Tibial artery (tissue), 4 donors: ENCODE results near the gene FHL3.
"Not testable (repeated sequence)": the region's sequence is repeated elsewhere in the genome, so short reads cannot be mapped to it uniquely, and the experiment has no call there.

Source experiments
- DNase-seq, 2 donors: peaks; one replicate each; pipeline ENCODE4 v3.0.0-alpha.2; 2019
- H3K27ac ChIP-seq, 2 donors: fragments of 200-600 bp; sonication (generic) in 1 of 2; 1 replicate in 1 of 2; 2 replicates in 1 of 2; pipeline ENCODE4 v1.5.1; 2018 to 2019; ENCODE audit warnings: mild to moderate bottlenecking in 1 of 2
- H3K27me3 ChIP-seq, 2 donors: fragments of 200-600 bp; sonication (generic) in 1 of 2; one replicate each; pipeline versions ENCODE4 v1.5.1 to v1.6.0; 2016 to 2019
- H3K36me3 ChIP-seq, 3 donors: fragments of 200-600 bp; sonication (generic) in 2 of 3; one replicate each; pipeline ENCODE4 v1.5.1; 2016 to 2019; ENCODE audit warnings: mild to moderate bottlenecking in 2 of 3
- H3K4me1 ChIP-seq, 4 donors: fragments of 200-600 bp; sonication (generic) in 2 of 4; 1 replicate in 3 of 4; 2 replicates in 1 of 4; pipeline ENCODE4 v1.5.1; 2016 to 2019
- H3K4me3 ChIP-seq, 2 donors: fragments of 200-600 bp; sonication (generic) in 1 of 2; 1 replicate in 1 of 2; 2 replicates in 1 of 2; pipeline ENCODE4 v1.5.1; 2018 to 2019; ENCODE audit warnings: mild to moderate bottlenecking in 2 of 2
- H3K9me3 ChIP-seq, 3 donors: fragments of 200-600 bp; sonication (generic) in 1 of 3; one replicate each; pipeline ENCODE4 v1.5.1; 2016 to 2019
- intact Hi-C: fragments of 100-400 bp; cut with DNase I; formaldehyde crosslinking; loops from one replicate; pipeline ENCODE4 v1.15.0; 2023; ENCODE audit warnings: low total_unique reads
- TF ChIP-seq, protein P1 (sequence below), 2 experiments: fragments of 200-600 bp in 1 of 2; fragments of 450-650 bp in 1 of 2; IDR thresholded peaks; one replicate each; pipeline ENCODE4 v1.5.1; 2017 to 2019; ENCODE audit warnings: antibody characterized with exemption in 2 of 2, mild to moderate bottlenecking in 1 of 2, moderate library complexity in 1 of 2

The FHL3 gene

DNA sequence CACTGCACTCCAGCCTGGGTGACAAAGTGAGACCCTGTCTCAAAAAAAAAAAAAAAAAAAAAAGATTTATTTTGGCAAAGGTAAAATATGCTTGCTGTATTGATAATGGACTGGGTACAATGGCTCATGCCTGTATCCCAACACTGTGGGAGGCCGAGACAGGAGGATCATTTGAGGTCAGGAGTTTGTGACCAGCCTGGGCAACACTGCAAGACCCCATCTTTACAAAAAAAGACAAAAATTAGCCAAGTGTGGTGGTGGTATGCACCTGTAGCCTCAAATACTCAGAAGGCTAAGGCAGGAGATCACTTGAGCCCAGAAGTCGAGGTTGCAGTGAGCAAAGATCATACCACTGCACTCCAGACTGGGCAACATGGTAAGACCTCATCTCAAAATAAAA, 21.8 kb downstream of the FHL3 start:
- intact Hi-C loops, result no loop called here
- H3K4me3 ChIP-seq, result no peak overlapping the region
- no peak for DNase-seq
- no peaks in the 10 kb centered on the region for H3K27me3 ChIP-seq
- no peaks in the 10 kb centered on the region for H3K9me3 ChIP-seq
- TF ChIP-seq, protein P1, sequence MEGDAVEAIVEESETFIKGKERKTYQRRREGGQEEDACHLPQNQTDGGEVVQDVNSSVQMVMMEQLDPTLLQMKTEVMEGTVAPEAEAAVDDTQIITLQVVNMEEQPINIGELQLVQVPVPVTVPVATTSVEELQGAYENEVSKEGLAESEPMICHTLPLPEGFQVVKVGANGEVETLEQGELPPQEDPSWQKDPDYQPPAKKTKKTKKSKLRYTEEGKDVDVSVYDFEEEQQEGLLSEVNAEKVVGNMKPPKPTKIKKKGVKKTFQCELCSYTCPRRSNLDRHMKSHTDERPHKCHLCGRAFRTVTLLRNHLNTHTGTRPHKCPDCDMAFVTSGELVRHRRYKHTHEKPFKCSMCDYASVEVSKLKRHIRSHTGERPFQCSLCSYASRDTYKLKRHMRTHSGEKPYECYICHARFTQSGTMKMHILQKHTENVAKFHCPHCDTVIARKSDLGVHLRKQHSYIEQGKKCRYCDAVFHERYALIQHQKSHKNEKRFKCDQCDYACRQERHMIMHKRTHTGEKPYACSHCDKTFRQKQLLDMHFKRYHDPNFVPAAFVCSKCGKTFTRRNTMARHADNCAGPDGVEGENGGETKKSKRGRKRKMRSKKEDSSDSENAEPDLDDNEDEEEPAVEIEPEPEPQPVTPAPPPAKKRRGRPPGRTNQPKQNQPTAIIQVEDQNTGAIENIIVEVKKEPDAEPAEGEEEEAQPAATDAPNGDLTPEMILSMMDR (IDR thresholded peaks at IDR 0.05), result no peak
- peaks cover 83 to 91% (median 86%) of the 10 kb centered on the region in 3 donors for H3K36me3 ChIP-seq
- no peak overlapping the region for H3K27ac ChIP-seq
- H3K4me1 ChIP-seq, result peaks cover 0 to 9% (median 3%) of the 10 kb centered on the region in 4 donors

DNA sequence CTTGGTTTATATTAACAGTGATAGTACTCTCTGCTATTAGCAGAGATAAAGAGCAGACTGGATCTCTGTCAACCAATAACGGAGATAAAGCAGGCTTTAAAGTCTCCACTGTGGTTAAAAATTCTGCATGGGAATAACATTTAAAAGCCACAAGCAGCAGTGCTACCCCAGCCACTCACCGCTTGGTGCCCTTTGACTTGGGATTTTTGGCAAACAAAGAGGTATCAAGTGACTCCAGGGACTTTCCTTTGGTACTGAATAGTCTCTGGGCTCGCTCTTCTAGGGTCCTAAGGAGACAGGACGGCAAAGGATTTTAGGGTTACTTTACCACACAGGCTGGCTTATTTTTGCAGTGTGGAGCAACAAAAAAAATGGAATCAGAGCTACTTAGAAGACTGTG, 26.8 kb downstream of the FHL3 start:
- Histone ChIP-seq H3K27me3 (no peaks in the 10 kb centered on the region), H3K36me3 (peaks cover 85 to 100% (median 94%) of the 10 kb centered on the region in 3 donors), H3K4me1 (no peaks in the 10 kb centered on the region), H3K27ac (no peak overlapping the region), H3K4me3 (no peak overlapping the region), H3K9me3 (no peaks in the 10 kb centered on the region)
- TF ChIP-seq, protein P1 (IDR thresholded peaks at IDR 0.05), result no peak
- intact Hi-C loops, result loop anchor here (10.0 kb wide), 1 partner anchor 94 kb away; no protein-coding TSS in a partner anchor
- no peak for DNase-seq

DNA sequence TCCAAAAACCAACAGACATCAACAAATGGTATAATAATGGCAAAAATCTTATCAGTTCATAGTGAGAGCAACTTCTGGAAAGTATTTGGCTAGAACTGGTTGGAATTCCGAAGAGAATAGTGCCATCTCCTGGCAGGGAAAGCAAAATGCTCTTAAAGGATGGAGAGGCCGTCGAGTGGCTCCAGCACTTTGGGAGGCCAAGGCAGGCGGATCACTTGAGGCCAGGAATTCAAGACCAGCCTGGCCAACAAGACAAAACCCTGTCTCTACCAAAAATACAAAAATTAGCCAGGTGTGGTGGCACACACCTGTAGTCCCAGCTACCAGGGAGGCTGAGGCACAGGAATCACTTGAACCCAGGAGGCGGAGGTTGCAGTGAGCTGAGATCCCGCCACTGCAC, 30.2 kb downstream of the FHL3 start:
- H3K36me3 ChIP-seq, result peaks cover 69 to 87% (median 72%) of the 10 kb centered on the region in 3 donors
- H3K4me3 ChIP-seq, result not testable (repeated sequence)

DNA sequence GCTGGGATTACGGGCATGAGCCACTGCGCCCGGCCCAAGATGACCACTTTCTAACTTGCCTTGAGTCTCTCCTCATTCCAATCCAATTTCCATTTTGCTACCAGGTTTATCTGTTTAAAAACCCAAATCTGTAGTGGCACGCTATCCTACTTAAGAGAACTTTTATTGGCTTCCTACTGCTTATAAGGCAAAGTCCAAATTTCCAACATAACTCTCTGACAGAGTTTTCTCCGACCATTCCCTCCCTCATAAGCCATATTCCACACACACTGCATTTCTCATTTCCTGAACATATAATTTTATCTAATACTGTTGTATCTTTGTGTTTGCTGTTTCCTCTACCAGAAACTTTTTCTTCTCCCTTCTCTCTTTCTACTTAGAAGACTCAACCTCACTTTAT, 30.7 kb downstream of the FHL3 start:
- H3K36me3 ChIP-seq, result peaks cover 66 to 87% (median 68%) of the 10 kb centered on the region in 3 donors
- no peak overlapping the region for H3K27ac ChIP-seq
- intact Hi-C loops, result loop anchor here (10.0 kb wide), 1 partner anchor 90 kb away; no protein-coding TSS in a partner anchor

More for the DNA sequence above, 30.2 kb downstream of the FHL3 start:
- H3K27ac ChIP-seq, DNase-seq, H3K9me3 ChIP-seq, H3K27me3 ChIP-seq, H3K4me1 ChIP-seq: not testable (repeated sequence)
- TF ChIP-seq, protein P1 (IDR thresholded peaks at IDR 0.05), result peak; percentile 55 to 57
- intact Hi-C loops, result loop anchor here (10.0 kb wide), 1 partner anchor 90 kb away; no protein-coding TSS in a partner anchor

DNA sequence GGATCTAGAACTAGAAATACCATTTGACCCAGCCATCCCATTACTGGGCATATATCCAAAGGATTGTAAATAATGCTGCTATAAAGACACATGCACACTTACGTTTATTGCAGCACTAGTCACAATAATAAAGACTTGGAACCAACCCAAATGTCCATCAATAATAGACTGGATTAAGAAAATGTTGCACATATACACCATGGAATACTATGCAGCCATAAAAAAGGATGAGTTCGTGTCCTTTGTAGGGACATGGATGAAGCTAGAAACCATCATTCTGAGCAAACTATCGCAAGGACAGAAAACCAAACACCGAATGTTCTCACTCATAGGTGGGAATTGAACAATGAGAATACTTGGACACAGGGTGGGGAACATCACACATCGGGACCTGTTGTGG, 31.6 kb downstream of the FHL3 start:
- not testable (repeated sequence) for H3K4me3 ChIP-seq, H3K9me3 ChIP-seq, H3K4me1 ChIP-seq, H3K27me3 ChIP-seq, H3K27ac ChIP-seq, DNase-seq
- intact Hi-C loops, result loop anchor here (10.0 kb wide), 1 partner anchor 89 kb away; no protein-coding TSS in a partner anchor
- peaks cover 66 to 87% (median 68%) of the 10 kb centered on the region in 3 donors for H3K36me3 ChIP-seq

More for the DNA sequence above, 30.7 kb downstream of the FHL3 start:
- no peaks in the 10 kb centered on the region for H3K4me1 ChIP-seq
- no peaks in the 10 kb centered on the region for H3K27me3 ChIP-seq
- TF ChIP-seq, protein P1 (IDR thresholded peaks at IDR 0.05), result no peak
- no peak overlapping the region for H3K4me3 ChIP-seq
- H3K9me3 ChIP-seq, result no peaks in the 10 kb centered on the region
- no peak for DNase-seq

DNA sequence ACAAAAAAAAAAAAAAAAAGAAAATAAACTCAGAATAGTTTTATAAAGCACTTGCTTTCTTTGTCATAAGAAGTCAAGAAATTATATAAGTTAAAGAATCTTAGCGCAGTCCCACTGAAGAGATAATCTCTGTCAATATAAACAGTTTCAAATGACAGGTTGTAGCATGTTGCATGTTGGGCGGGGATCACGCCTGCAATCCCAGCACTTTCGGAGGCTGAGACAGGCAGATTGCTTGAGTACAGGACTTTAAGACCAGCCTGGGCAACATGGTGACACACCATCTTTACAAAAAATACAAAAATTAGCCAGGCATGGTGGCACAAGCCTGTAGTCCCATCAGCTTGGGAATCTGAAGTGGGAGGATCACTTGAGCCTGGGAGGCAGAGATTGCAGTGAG, 40.0 kb downstream of the FHL3 start:
- no peaks in the 10 kb centered on the region for H3K4me1 ChIP-seq

DNA sequence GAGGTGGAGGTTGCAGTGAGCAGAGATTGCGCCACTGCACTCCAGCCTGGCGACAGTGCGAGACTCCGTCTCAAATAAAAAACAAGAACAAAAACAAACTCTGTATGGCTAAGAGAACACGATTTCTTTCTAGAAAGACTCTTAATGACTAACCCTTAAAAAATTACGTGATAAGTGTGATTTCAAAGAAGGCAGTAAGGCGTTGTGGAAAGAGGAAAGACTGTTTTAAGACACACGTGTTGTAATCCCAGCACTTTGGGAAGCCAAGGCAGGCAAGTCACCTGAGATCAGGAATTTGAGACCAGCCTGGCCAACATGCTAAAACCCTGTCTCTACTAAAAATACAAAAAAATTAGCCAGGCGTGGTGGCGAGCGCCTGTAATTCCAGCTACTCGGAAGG, 41.2 kb downstream of the FHL3 start:
- H3K36me3 ChIP-seq, result peaks cover 55 to 85% (median 79%) of the 10 kb centered on the region in 3 donors
- H3K4me1 ChIP-seq, intact Hi-C loops, DNase-seq, H3K27me3 ChIP-seq, H3K9me3 ChIP-seq, H3K27ac ChIP-seq, H3K4me3 ChIP-seq: not testable (repeated sequence)

More for the DNA sequence above, 40.0 kb downstream of the FHL3 start:
- Histone ChIP-seq H3K36me3 (peaks cover 53 to 85% (median 73%) of the 10 kb centered on the region in 3 donors), H3K27me3 (no peaks in the 10 kb centered on the region), H3K9me3 (no peaks in the 10 kb centered on the region), H3K4me3 (no peak overlapping the region), H3K27ac (no peak overlapping the region)
- TF ChIP-seq, protein P1 (IDR thresholded peaks at IDR 0.05), result no peak
- intact Hi-C loops, result no loop called here
- no peak for DNase-seq
